Measurements from ENCODE around the gene ANGEL1.

ANGEL1 gene

DNA sequence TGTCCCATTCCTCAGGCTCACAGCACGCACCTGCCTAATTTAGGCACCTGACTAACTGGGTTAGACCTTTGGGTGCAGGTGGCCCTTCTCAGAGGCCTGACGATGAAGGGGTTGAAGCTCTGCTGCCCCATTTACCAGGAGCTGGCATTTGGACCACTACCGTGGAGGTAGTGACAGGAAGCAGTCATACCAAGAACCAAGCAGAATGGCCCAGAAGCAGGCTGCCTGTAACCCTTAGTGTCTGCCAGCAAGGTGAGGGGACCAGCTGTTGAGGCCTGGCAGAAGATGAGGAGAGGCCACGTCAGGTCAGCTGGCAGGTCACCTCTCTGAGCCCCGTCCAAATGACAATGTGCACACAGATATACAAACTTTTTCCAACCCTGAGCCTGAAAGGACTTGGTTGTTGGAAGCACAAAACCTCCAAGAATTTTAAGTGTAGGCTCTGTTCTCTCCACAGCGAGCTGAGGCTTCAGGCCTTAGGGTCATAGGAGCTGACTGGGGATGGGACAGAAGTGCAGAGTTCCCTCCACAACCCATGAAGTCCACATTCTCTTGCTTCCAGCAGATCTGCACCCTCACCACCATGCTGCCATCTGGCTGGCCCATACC, 28.3 kb downstream of the ANGEL1 start:
- Histone ChIP-seq H3F3A (ENCODE audit: insufficient read depth, low read length) (no peaks in the 10 kb centered on the region), H3K4me2 (ENCODE audit: low read length) (no peak overlapping the region), H3K27ac (ENCODE audit: low read depth, low read length, poor library complexity, severe bottlenecking) (no peak overlapping the region), H3K9me3 (ENCODE audit: low read length) (no peaks in the 10 kb centered on the region), H3K79me2 (ENCODE audit: insufficient read depth, low read length) (no peaks in the 10 kb centered on the region), H2AFZ (ENCODE audit: low read length) (no peak overlapping the region), H3K27me3 (ENCODE audit: insufficient read depth, low read length) (no peaks in the 10 kb centered on the region), H3K9ac (ENCODE audit: low read length) (no peak overlapping the region), H4K20me1 (ENCODE audit: insufficient read depth, low read length) (no peaks in the 10 kb centered on the region), H3K36me3 (ENCODE audit: insufficient read depth, low read length) (peaks cover 57% of the 10 kb centered on the region), H3K4me3 (ENCODE audit: low read depth, low read length, poor library complexity, severe bottlenecking) (no peak overlapping the region), H3K9me2 (ENCODE audit: low read depth, low read length) (no peaks in the 10 kb centered on the region), H3K4me1 (ENCODE audit: insufficient read depth, low read length, severe bottlenecking) (no peaks in the 10 kb centered on the region)
- TF ChIP-seq EZH2 (IDR thresholded peaks at IDR 0.05; ENCODE audit: borderline replicate concordance, low read length) = no peak
- TF ChIP-seq, protein P1, sequence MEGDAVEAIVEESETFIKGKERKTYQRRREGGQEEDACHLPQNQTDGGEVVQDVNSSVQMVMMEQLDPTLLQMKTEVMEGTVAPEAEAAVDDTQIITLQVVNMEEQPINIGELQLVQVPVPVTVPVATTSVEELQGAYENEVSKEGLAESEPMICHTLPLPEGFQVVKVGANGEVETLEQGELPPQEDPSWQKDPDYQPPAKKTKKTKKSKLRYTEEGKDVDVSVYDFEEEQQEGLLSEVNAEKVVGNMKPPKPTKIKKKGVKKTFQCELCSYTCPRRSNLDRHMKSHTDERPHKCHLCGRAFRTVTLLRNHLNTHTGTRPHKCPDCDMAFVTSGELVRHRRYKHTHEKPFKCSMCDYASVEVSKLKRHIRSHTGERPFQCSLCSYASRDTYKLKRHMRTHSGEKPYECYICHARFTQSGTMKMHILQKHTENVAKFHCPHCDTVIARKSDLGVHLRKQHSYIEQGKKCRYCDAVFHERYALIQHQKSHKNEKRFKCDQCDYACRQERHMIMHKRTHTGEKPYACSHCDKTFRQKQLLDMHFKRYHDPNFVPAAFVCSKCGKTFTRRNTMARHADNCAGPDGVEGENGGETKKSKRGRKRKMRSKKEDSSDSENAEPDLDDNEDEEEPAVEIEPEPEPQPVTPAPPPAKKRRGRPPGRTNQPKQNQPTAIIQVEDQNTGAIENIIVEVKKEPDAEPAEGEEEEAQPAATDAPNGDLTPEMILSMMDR (IDR thresholded peaks at IDR 0.05; ENCODE audit: low read length) = no peak

DNA sequence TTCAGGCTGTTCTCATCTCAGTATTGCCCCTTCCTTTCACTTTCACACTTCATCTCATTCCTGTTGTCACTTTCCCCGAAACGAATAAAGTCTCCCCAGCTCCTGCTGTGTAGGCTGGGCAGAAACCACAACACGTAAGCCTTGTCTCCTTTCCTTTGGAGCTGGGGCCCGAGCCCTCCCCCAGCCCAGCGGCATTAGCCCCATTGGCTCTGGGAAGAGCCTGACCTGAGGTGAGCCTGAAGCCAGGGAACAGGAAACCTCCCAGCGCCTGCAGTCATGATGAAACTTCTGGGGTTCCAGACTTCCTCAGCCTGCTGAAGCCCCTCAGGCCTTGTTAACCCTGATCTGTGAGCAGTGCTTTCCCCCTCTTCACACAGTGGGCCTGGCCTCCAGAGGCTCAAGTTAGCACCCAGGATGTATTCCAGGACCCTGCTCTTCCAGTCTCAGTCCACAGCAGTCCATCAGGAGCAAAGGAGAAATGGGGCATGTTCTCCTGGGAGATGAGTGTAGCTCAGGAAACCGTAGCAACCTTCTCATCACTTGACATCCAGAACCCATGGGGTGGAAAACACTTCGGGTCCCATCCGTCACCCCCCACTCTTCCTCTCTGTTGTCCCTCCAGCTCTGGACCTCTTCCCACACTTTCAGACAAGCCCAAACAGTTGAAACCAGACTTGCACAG, 29.7 kb downstream of the ANGEL1 start:
- Histone ChIP-seq H3F3A (ENCODE audit: insufficient read depth, low read length) (no peaks in the 10 kb centered on the region), H3K79me2 (ENCODE audit: insufficient read depth, low read length) (no peaks in the 10 kb centered on the region), H3K27ac (ENCODE audit: low read depth, low read length, poor library complexity, severe bottlenecking) (no peak overlapping the region), H3K4me3 (ENCODE audit: low read depth, low read length, poor library complexity, severe bottlenecking) (no peak overlapping the region), H3K9me3 (ENCODE audit: low read length) (no peaks in the 10 kb centered on the region), H3K9me2 (ENCODE audit: low read depth, low read length) (no peaks in the 10 kb centered on the region), H3K27me3 (ENCODE audit: insufficient read depth, low read length) (no peaks in the 10 kb centered on the region), H4K20me1 (ENCODE audit: insufficient read depth, low read length) (no peaks in the 10 kb centered on the region), H2AFZ (ENCODE audit: low read length) (no peak overlapping the region), H3K4me1 (ENCODE audit: insufficient read depth, low read length, severe bottlenecking) (no peaks in the 10 kb centered on the region), H3K4me2 (ENCODE audit: low read length) (no peak overlapping the region), H3K9ac (ENCODE audit: low read length) (no peak overlapping the region), H3K36me3 (ENCODE audit: insufficient read depth, low read length) (peaks cover 43% of the 10 kb centered on the region)
- no peak for TF ChIP-seq EZH2 (IDR thresholded peaks at IDR 0.05; ENCODE audit: borderline replicate concordance, low read length)
- TF ChIP-seq, protein P1 (IDR thresholded peaks at IDR 0.05; ENCODE audit: low read length) = no peak

DNA sequence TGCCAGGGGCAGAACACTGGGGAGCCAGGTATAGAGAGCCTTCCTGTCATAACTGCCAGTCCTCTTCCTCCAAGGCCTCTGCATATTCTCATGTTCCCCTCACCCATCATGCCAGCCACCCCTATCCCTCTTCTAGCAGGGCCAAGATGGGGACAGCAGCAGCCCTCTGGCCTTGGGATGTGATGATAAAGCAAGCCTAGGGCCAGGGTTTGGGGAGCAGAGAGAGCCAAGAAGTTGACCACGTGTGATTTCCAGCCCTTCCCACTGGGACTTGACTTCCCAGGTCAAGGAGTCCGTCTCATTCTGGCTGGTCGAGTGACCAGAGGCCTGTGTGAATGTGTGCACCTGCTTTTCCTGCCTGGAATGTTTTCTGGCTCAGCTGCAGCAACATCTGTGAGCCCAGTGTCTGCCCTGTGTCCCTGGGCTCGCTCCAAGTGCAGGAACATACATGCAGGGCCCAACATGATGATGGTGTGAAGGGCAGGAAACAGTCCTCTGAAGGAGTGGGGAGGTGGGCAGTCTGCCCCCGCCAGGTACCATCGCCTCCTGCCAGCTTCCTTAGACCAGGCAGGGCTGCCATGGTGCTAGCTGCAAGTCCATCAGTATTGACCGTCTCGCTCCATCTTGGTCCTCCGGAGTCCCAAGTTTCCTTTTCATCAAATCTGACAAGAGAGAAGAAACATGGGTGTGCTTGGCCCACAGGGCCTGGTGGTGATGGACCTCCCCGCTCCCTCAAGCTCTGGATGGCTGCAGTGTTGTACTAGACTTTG, 30.4 kb downstream of the ANGEL1 start:
- Histone ChIP-seq H3K4me2 (ENCODE audit: low read length) (no peak overlapping the region), H3K36me3 (ENCODE audit: insufficient read depth, low read length) (peaks cover 36% of the 10 kb centered on the region), H3K27ac (ENCODE audit: low read depth, low read length, poor library complexity, severe bottlenecking) (no peak overlapping the region), H4K20me1 (ENCODE audit: insufficient read depth, low read length) (no peaks in the 10 kb centered on the region), H3K9ac (ENCODE audit: low read length) (no peak overlapping the region), H3K4me3 (ENCODE audit: low read depth, low read length, poor library complexity, severe bottlenecking) (no peak overlapping the region), H3K9me2 (ENCODE audit: low read depth, low read length) (no peaks in the 10 kb centered on the region), H3K27me3 (ENCODE audit: insufficient read depth, low read length) (no peaks in the 10 kb centered on the region), H3K9me3 (ENCODE audit: low read length) (no peaks in the 10 kb centered on the region), H2AFZ (ENCODE audit: low read length) (no peak overlapping the region), H3F3A (ENCODE audit: insufficient read depth, low read length) (no peaks in the 10 kb centered on the region), H3K4me1 (ENCODE audit: insufficient read depth, low read length, severe bottlenecking) (no peaks in the 10 kb centered on the region), H3K79me2 (ENCODE audit: insufficient read depth, low read length) (no peaks in the 10 kb centered on the region)
- TF ChIP-seq, protein P1 (IDR thresholded peaks at IDR 0.05; ENCODE audit: low read length) = no peak
- TF ChIP-seq EZH2 (IDR thresholded peaks at IDR 0.05; ENCODE audit: borderline replicate concordance, low read length) = no peak

All from OCI-LY1 (cell line).